T-helper 1 cell treated with Interleukin-12 subunit alpha and Interleukin-12 subunit beta and Interleukin-4 antibody, amounts not matched to agents 30 ng/mL and 1 ng/mL, for 36 hours (primary cell): Measurements from ENCODE around the gene OR1N1. TPM values are rescaled to one million over a fixed set of nuclear protein-coding genes. Genes with fewer than 3 reads are reported as not detected.

Source experiments
- total RNA-seq: library from RNA; stranded (reverse); gene quantifications from 2 replicates; pipeline ENCODE4 v1.2.3, GENCODE V29; 2022

Gene OR1N1
- total RNA-seq, 1 donor from 2014 or later, result not detected

Other genes with a start within 250 kb of the OR1N1 start
- gene PTGS1, start 156.3 kb downstream of the OR1N1 start, total RNA-seq, result 0.27 and 0.34 TPM in 2 replicates
- not detected in 2 replicates for gene OR1J1, start 49.4 kb downstream of the OR1N1 start, total RNA-seq
- gene OR1J2, start 16.5 kb downstream of the OR1N1 start, total RNA-seq, result not detected in 2 replicates
- not detected in 2 replicates for gene OR1J4, start 8.2 kb downstream of the OR1N1 start, total RNA-seq
- gene OR1N2, start 25.8 kb upstream of the OR1N1 start, total RNA-seq, result not detected in 2 replicates
- not detected in 2 replicates for gene OR1L8, start 56.1 kb upstream of the OR1N1 start, total RNA-seq
- gene OR1Q1, start 87.4 kb upstream of the OR1N1 start, total RNA-seq, result not detected in 2 replicates
- gene OR1B1, start 130.3 kb upstream of the OR1N1 start, total RNA-seq, result not detected in 2 replicates
- gene OR1L1, start 134.4 kb upstream of the OR1N1 start, total RNA-seq, result not detected in 2 replicates
- gene OR1L3, start 147.8 kb upstream of the OR1N1 start, total RNA-seq, result not detected in 2 replicates
- not detected in 2 replicates for gene OR1L4, start 196.7 kb upstream of the OR1N1 start, total RNA-seq
- not detected in 2 replicates for gene OR1L6, start 215.0 kb upstream of the OR1N1 start, total RNA-seq